ENCODE measurements around the gene HIGD2A.

The HIGD2A gene

GRCh38 chr5:176420086-176420485 lies 31.5 kb downstream of the HIGD2A start:
- no peak for TF ChIP-seq CTCF (conservative IDR thresholded peaks at IDR 0.05)
- no peak for TF ChIP-seq ZFX (IDR thresholded peaks at IDR 0.05)
- no peak overlapping the region for H3K27ac ChIP-seq

GRCh38 chr5:176420972-176421544 lies 32.5 kb downstream of the HIGD2A start:
- no peak for TF ChIP-seq ZFX (IDR thresholded peaks at IDR 0.05)
- no peak for TF ChIP-seq CTCF (conservative IDR thresholded peaks at IDR 0.05)
- no peak overlapping the region for H3K27ac ChIP-seq

DNA sequence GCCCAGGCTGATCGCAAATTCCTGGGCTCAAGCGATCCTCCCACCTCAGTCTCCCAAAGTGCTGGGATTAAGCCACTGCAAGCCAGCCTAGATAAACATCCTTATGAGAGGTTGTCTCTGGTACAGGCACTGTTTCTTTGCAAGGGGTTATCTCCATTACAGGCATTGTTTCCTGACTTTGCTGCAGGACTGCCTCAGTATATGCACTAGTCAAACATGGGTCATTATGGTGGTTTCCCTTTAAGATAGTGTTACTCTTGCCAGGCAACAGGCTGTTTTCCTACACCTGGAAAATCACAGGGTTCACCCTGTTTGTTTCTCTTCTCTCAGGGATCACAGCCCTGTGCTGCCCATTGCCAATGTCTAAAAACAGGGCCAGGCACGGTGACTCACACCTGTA lies 35.6 kb downstream of the HIGD2A start:
- TF ChIP-seq CTCF (conservative IDR thresholded peaks at IDR 0.05) (no peak), ZFX (IDR thresholded peaks at IDR 0.05) (no peak)
- H3K27ac ChIP-seq: no peak overlapping the region

DNA sequence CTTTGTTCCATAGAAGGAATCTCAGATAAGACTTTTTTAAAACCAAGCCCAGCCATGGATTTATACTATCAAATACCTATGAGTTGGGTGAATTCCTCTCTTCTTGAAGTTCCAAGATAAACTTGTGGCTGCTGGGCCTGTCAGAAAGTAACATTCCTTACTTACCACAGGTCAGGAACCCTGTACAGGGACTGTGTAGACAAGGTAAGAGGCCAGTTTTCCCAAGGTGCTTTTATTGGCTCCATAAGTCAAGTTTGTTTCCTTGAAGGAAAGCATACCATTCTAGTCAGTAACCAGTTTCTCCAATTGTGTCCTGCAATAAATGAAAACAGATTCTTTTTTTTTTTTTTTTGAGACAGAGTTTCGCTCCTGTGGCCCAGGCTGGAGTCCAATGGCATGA lies 36.6 kb downstream of the HIGD2A start:
- no peak for TF ChIP-seq CTCF (conservative IDR thresholded peaks at IDR 0.05)
- no peak overlapping the region for H3K27ac ChIP-seq

DNA sequence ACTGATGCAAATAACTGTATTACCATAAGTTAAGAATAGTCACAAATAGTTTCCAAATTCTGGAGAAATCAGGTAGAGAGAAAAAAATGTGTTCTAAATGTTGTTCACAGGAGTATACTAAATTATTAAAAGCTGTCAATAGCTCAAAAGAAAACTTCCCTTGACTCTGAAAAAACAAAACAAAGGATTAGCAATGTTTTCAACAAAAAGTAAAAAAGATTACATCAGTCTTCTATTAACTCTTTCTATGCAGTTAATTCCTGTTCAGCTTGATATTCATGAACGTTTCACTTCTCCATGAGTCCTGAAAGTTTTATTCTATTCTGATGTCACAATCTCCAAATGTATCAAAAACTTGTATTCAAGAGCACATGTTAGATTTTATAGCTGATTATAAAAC lies 37.2 kb downstream of the HIGD2A start:
- no peak for TF ChIP-seq CTCF (conservative IDR thresholded peaks at IDR 0.05)
- TF ChIP-seq ZFX (IDR thresholded peaks at IDR 0.05): no peak

GRCh38 chr5:176426876-176427275 lies 38.3 kb downstream of the HIGD2A start:
- no peak overlapping the region for H3K27ac ChIP-seq
- TF ChIP-seq CTCF (conservative IDR thresholded peaks at IDR 0.05): no peak

More for the DNA sequence above, 37.2 kb downstream of the HIGD2A start:
- no peak overlapping the region for H3K27ac ChIP-seq

DNA sequence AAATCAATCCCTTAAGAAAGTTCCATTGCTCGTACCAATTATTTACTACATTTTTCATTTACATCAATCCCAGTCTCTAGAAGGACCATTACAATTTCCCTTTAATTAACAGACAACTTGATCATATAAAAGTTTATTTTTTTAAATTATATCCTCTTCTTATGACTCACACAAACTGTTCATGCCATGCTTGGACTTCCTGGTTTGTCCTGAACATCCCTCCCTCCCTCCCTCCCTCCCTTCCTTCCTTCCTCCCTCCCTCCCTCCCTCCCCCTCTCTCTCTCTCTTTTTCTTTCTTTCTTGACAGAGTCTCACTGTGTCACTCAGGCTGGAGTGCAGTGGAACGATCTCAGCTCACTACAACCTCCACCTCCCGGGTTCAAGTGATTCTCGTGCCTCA lies 39.4 kb downstream of the HIGD2A start:
- H3K27ac ChIP-seq: no peak overlapping the region
- TF ChIP-seq ZFX (IDR thresholded peaks at IDR 0.05): no peak
- no peak for TF ChIP-seq CTCF (conservative IDR thresholded peaks at IDR 0.05)
